ENCODE results near the gene CCR7. TPM values are rescaled to one million over a fixed set of nuclear protein-coding genes. Genes with fewer than 3 reads are reported as not detected.
A peak's percentile ranks its signal among the peaks of the same experiment; 100 is the strongest.

Gene CCR7
- polyA plus RNA-seq, 2 of the 4 experiments (the other 2 are of a cell fraction): 0.84 to 1.4 TPM

GRCh38 chr17:40551091-40551878 is 14.0 kb downstream of the CCR7 start:
- H3K4me1 ChIP-seq: peaks cover 80% of the 10 kb centered on the region
- POLR2A ChIA-PET: interaction anchor here (0.7 to 5.3 kb wide), 20 partner anchors 8 to 1137 kb away, joined by 3 to 114 read pairs (median 7); partner anchors contain the start of genes EIF1 and IGFBP4
- no peak for TF ChIP-seq HMGXB4 (CRISPR knock-in tag; IDR thresholded peaks at IDR 0.05; ENCODE audit: borderline replicate concordance)
- peak; percentile 85 for TF ChIP-seq JUNB (IDR thresholded peaks at IDR 0.05)
- no peak for TF ChIP-seq BHLHE40 (IDR thresholded peaks at IDR 0.05; ENCODE audit: low read depth, low read length)
- peak; percentile 99 for TF ChIP-seq EP300 (IDR thresholded peaks at IDR 0.05)
- peak; percentile 95 for TF ChIP-seq RCOR1 (IDR thresholded peaks at IDR 0.05; ENCODE audit: low read depth, low read length)
- TF ChIP-seq POLR2A (IDR thresholded peaks at IDR 0.05; ENCODE audit: low read length): no peak
- no peak for TF ChIP-seq ZFP36 (IDR thresholded peaks at IDR 0.05; ENCODE audit: borderline replicate concordance, partially characterized antibody)
- TF ChIP-seq CTCF (IDR thresholded peaks at IDR 0.05): no peak
- TF ChIP-seq FOXS1 (CRISPR knock-in tag; IDR thresholded peaks at IDR 0.05): peak; percentile 91; the same call in 1 of the 2 replicates
- TF ChIP-seq E2F6 (IDR thresholded peaks at IDR 0.05; ENCODE audit: borderline replicate concordance, low read depth): no peak
- TF ChIP-seq SREBF2 (IDR thresholded peaks at IDR 0.05): no peak
- TF ChIP-seq JUN (IDR thresholded peaks at IDR 0.05): peak; percentile 60 to 73; a peak in 3 of 5 replicates
- peak; percentile 38 to 55 for TF ChIP-seq RAD21 (conservative IDR thresholded peaks at IDR 0.05 in 1 of 2, IDR thresholded peaks at IDR 0.05 in 1 of 2)
- TF ChIP-seq TP53 (CRISPR knock-in tag; IDR thresholded peaks at IDR 0.05): no peak; the same call in 1 of the 2 replicates
- no peak for TF ChIP-seq CBX2 (IDR thresholded peaks at IDR 0.05; ENCODE audit: borderline replicate concordance, low read depth)
- TF ChIP-seq MAZ (IDR thresholded peaks at IDR 0.05; ENCODE audit: borderline replicate concordance, low read depth, low read length): no peak
- TF ChIP-seq RNF2 (IDR thresholded peaks at IDR 0.05; ENCODE audit: borderline replicate concordance, low read depth): no peak
- peak; percentile 100 for TF ChIP-seq CEBPB (IDR thresholded peaks at IDR 0.05)
- TF ChIP-seq KDM5A (IDR thresholded peaks at IDR 0.05): no peak
- TF ChIP-seq HOXA7 (CRISPR knock-in tag; IDR thresholded peaks at IDR 0.05): peak; percentile 19
- TF ChIP-seq SMC3 (IDR thresholded peaks at IDR 0.05): peak; percentile 50; the same call in 2 of the 3 replicates
- TF ChIP-seq BCL3 (IDR thresholded peaks at IDR 0.05): peak; percentile 96
- TF ChIP-seq PHF8 (IDR thresholded peaks at IDR 0.05; ENCODE audit: borderline replicate concordance, low read depth): no peak
- TF ChIP-seq TFCP2L1 (CRISPR knock-in tag; IDR thresholded peaks at IDR 0.05): peak; percentile 73; the same call in 1 of the 2 replicates
- TF ChIP-seq MAFK (IDR thresholded peaks at IDR 0.05; ENCODE audit: partially characterized antibody): no peak
- peak; percentile 100 for TF ChIP-seq HDAC2 (IDR thresholded peaks at IDR 0.05)
- peak; percentile 45 for TF ChIP-seq HEYL (CRISPR knock-in tag; IDR thresholded peaks at IDR 0.05)
- no peak for TF ChIP-seq POLR2AphosphoS2 (conservative IDR thresholded peaks at IDR 0.05; ENCODE audit: low read length)
- TF ChIP-seq ATOH8 (CRISPR knock-in tag; IDR thresholded peaks at IDR 0.05; ENCODE audit: low read depth): peak; percentile 91
- peak; percentile 99 for TF ChIP-seq GATA3 (IDR thresholded peaks at IDR 0.05; ENCODE audit: borderline replicate concordance)
- peak; percentile 83; the same call in 1 of the 2 replicates for TF ChIP-seq ZNF302 (CRISPR knock-in tag; IDR thresholded peaks at IDR 0.05)
- TF ChIP-seq MYC (IDR thresholded peaks at IDR 0.05; ENCODE audit: borderline replicate concordance, low read length): 0 out of 2 replicates have a peak, but pooled peaks have one; percentile 54

More at GRCh38 chr17:40551091-40551878, 14.0 kb downstream of the CCR7 start:
- Histone ChIP-seq H3K4me3 (no peak overlapping the region), H3K27ac (peak overlapping the region; percentile 95 to 99), H3K4me2 (peak overlapping the region; percentile 79), H3K9me3 (no peaks in the 10 kb centered on the region)
- 6% methylated on average over 6 of the region's 6 CpGs for WGBS (ENCODE audit: missing lambda C conversion rate)
- DNase-seq (ENCODE audit: low read depth in 1 of 2, low spot score in 1 of 2) (peak; percentile 91 to 99), ATAC-seq (peak; percentile 55 to 62), FAIRE-seq (peak; percentile 65)
- CTCF ChIA-PET: interaction anchor here (0.8 to 36.6 kb wide), 11 partner anchors 3 to 1112 kb away, joined by 3 to 1144 read pairs (median 6); partner anchors contain the start of genes CCR7, GJD3 and IGFBP4
